Measurements from ENCODE around the gene MINAR2. TPM values are rescaled to one million over a fixed set of nuclear protein-coding genes. Genes with fewer than 3 reads are reported as not detected.

MINAR2 gene
- total and polyA plus RNA-seq, 2 experiments from 2014 or later: not detected

DNA sequence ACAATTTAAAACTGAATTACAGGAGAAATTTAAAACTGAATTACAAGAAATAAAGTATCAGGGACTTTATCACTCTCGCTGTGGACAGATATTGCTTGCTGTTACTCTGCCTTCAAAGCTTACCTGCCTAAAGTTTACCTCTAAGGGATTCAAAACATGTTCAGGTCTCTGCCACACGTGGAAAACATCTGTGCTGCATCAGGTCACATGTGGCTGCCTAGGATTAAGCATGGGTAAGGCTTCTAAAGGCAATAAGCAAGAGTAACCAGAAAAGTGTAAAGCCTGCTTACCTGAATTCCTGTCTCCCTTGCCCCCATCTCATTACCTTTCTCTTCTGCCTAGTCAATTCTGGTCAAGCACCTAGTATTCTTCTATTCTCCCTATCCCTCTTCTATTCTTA lies 18.9 kb downstream of the MINAR2 start (continued):
- TF ChIP-seq EZH2 (IDR thresholded peaks at IDR 0.05; ENCODE audit: low read depth, unreplicated experiment): no peak
- no peak for TF ChIP-seq NANOG (IDR thresholded peaks at IDR 0.05; ENCODE audit: borderline replicate concordance)
- no peak for TF ChIP-seq ZNF114 (CRISPR knock-in tag; IDR thresholded peaks at IDR 0.05)

DNA sequence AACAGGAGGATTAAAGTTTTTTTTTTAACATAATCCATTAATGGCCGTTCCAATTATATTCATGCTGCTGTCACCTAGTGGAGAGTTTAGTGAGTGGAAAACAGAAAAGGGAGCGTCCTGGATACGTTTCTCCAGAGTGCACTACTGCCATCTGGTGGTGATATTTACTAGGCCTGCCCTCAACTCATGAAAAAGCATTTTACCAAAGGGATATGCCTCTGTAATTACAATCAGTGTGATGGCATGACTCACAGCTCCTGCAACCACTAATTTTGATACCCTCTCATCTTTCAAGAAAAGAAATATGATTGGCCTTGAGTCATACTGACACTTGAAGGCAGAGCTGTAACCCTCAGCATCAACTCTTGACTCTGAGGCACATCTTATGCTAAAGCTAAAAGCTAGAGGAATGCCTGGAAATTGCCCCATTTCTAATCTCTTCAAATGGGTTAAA lies 20.1 kb downstream of the MINAR2 start:
- Mint-ChIP-seq H3K27ac (no peak overlapping the region), H3K4me3 (peak overlapping the region; percentile 43; the same call in 2 of the 3 replicates), H3K27me3 (ENCODE audit: insufficient read depth, low read depth, poor library complexity) (no peaks in the 10 kb centered on the region), H3K9me3 (no peaks in the 10 kb centered on the region), H3K36me3 (ENCODE audit: low read depth) (no peaks in the 10 kb centered on the region), H3K4me1 (peaks cover 13% of the 10 kb centered on the region; the same call in 2 of the 3 replicates)
- H4K20me1 ChIP-seq (replicated peaks; ENCODE audit: insufficient read depth): no peaks in the 10 kb centered on the region
- H3K4me3 ChIP-seq: no peak overlapping the region
- H3K27me3 ChIP-seq (ENCODE audit: insufficient read depth): no peaks in the 10 kb centered on the region
- no peak overlapping the region for H3K27ac ChIP-seq (ENCODE audit: low read depth)
- DNase-seq (ENCODE audit: low spot score) (peak; percentile 94), ATAC-seq (peak; percentile 82)
- H3K9me2 ChIP-seq (ENCODE audit: insufficient read depth): no peaks in the 10 kb centered on the region
- TF ChIP-seq CREB1 (CRISPR knock-in tag; IDR thresholded peaks at IDR 0.05; ENCODE audit: low read depth) (0 out of 2 replicates have a peak, but pooled peaks have one; percentile 14), NANOG (IDR thresholded peaks at IDR 0.05; ENCODE audit: borderline replicate concordance) (no peak), ZNF331 (CRISPR knock-in tag; IDR thresholded peaks at IDR 0.05; ENCODE audit: low read depth) (no peak)
- TF ChIP-seq, protein P1, sequence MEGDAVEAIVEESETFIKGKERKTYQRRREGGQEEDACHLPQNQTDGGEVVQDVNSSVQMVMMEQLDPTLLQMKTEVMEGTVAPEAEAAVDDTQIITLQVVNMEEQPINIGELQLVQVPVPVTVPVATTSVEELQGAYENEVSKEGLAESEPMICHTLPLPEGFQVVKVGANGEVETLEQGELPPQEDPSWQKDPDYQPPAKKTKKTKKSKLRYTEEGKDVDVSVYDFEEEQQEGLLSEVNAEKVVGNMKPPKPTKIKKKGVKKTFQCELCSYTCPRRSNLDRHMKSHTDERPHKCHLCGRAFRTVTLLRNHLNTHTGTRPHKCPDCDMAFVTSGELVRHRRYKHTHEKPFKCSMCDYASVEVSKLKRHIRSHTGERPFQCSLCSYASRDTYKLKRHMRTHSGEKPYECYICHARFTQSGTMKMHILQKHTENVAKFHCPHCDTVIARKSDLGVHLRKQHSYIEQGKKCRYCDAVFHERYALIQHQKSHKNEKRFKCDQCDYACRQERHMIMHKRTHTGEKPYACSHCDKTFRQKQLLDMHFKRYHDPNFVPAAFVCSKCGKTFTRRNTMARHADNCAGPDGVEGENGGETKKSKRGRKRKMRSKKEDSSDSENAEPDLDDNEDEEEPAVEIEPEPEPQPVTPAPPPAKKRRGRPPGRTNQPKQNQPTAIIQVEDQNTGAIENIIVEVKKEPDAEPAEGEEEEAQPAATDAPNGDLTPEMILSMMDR (conservative IDR thresholded peaks at IDR 0.05; ENCODE audit: low read depth in 2 of 2): peak; percentile 100
- no peaks in the 10 kb centered on the region for H3K79me2 ChIP-seq (replicated peaks; ENCODE audit: insufficient read depth)
- H2AFZ ChIP-seq: no peak overlapping the region
- peaks cover 4% of the 10 kb centered on the region for H3K4me1 ChIP-seq (ENCODE audit: insufficient read depth)
- no peak overlapping the region for H3K4me2 ChIP-seq
- H3F3A ChIP-seq (replicated peaks; ENCODE audit: low read depth): no peaks in the 10 kb centered on the region
- H3K36me3 ChIP-seq (ENCODE audit: insufficient read depth): no peaks in the 10 kb centered on the region

DNA sequence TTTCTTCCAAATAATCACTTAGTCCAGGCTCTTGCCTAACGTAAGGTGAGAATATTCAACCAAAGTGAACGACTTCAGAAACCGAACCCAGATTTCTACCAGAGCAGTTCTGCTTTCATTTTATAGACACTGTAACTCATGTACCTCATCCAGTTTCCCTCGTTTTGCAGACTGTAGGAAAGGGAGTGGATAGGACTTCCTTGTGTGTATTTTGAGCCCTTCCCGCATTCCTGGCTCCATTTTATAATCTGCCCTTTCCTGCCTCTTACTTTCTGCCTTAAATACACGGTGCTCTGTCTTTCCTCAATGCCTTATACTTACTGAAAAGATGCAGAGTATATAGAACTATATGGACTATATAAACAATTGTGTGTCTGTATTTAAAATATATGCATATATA lies 20.8 kb downstream of the MINAR2 start:
- no peaks in the 10 kb centered on the region for H3K36me3 ChIP-seq (ENCODE audit: insufficient read depth)
- no peaks in the 10 kb centered on the region for H4K20me1 ChIP-seq (replicated peaks; ENCODE audit: insufficient read depth)
- H3K36me3 Mint-ChIP-seq (ENCODE audit: low read depth): no peaks in the 10 kb centered on the region
- no peaks in the 10 kb centered on the region for H3K27me3 ChIP-seq (ENCODE audit: insufficient read depth)
- no peak for DNase-seq (ENCODE audit: low spot score)
- peak overlapping the region; percentile 64 for H2AFZ ChIP-seq
- peaks cover 4% of the 10 kb centered on the region for H3K4me1 ChIP-seq (ENCODE audit: insufficient read depth)
- no peak for ATAC-seq
- H3K27ac ChIP-seq (ENCODE audit: low read depth): no peak overlapping the region
- no peaks in the 10 kb centered on the region for H3F3A ChIP-seq (replicated peaks; ENCODE audit: low read depth)
- no peaks in the 10 kb centered on the region for H3K9me3 Mint-ChIP-seq
- no peaks in the 10 kb centered on the region for H3K9me2 ChIP-seq (ENCODE audit: insufficient read depth)
- H3K4me3 ChIP-seq: no peak overlapping the region
- no peaks in the 10 kb centered on the region for H3K79me2 ChIP-seq (replicated peaks; ENCODE audit: insufficient read depth)
- no peak overlapping the region for H3K27ac Mint-ChIP-seq
- no peak overlapping the region for H3K4me2 ChIP-seq
- peaks cover 13% of the 10 kb centered on the region; the same call in 2 of the 3 replicates for H3K4me1 Mint-ChIP-seq
- no peaks in the 10 kb centered on the region for H3K27me3 Mint-ChIP-seq (ENCODE audit: insufficient read depth, low read depth, poor library complexity)
- no peak overlapping the region for H3K4me3 Mint-ChIP-seq
- TF ChIP-seq, protein P2, sequence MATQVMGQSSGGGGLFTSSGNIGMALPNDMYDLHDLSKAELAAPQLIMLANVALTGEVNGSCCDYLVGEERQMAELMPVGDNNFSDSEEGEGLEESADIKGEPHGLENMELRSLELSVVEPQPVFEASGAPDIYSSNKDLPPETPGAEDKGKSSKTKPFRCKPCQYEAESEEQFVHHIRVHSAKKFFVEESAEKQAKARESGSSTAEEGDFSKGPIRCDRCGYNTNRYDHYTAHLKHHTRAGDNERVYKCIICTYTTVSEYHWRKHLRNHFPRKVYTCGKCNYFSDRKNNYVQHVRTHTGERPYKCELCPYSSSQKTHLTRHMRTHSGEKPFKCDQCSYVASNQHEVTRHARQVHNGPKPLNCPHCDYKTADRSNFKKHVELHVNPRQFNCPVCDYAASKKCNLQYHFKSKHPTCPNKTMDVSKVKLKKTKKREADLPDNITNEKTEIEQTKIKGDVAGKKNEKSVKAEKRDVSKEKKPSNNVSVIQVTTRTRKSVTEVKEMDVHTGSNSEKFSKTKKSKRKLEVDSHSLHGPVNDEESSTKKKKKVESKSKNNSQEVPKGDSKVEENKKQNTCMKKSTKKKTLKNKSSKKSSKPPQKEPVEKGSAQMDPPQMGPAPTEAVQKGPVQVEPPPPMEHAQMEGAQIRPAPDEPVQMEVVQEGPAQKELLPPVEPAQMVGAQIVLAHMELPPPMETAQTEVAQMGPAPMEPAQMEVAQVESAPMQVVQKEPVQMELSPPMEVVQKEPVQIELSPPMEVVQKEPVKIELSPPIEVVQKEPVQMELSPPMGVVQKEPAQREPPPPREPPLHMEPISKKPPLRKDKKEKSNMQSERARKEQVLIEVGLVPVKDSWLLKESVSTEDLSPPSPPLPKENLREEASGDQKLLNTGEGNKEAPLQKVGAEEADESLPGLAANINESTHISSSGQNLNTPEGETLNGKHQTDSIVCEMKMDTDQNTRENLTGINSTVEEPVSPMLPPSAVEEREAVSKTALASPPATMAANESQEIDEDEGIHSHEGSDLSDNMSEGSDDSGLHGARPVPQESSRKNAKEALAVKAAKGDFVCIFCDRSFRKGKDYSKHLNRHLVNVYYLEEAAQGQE (IDR thresholded peaks at IDR 0.05; ENCODE audit: unreplicated experiment): no peak
- TF ChIP-seq NANOG (IDR thresholded peaks at IDR 0.05; ENCODE audit: borderline replicate concordance): no peak
- no peak for TF ChIP-seq EZH2 (IDR thresholded peaks at IDR 0.05; ENCODE audit: low read depth, unreplicated experiment)
- TF ChIP-seq ZNF331 (CRISPR knock-in tag; IDR thresholded peaks at IDR 0.05; ENCODE audit: low read depth): no peak
- no peak for TF ChIP-seq STAT1 (IDR thresholded peaks at IDR 0.05; ENCODE audit: unreplicated experiment)
- no peak for TF ChIP-seq POLR2AphosphoS5 (IDR thresholded peaks at IDR 0.05; ENCODE audit: low read depth)
- TF ChIP-seq, protein P3, sequence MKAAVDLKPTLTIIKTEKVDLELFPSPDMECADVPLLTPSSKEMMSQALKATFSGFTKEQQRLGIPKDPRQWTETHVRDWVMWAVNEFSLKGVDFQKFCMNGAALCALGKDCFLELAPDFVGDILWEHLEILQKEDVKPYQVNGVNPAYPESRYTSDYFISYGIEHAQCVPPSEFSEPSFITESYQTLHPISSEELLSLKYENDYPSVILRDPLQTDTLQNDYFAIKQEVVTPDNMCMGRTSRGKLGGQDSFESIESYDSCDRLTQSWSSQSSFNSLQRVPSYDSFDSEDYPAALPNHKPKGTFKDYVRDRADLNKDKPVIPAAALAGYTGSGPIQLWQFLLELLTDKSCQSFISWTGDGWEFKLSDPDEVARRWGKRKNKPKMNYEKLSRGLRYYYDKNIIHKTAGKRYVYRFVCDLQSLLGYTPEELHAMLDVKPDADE (IDR thresholded peaks at IDR 0.05): no peak
- no peak for TF ChIP-seq ZNF114 (CRISPR knock-in tag; IDR thresholded peaks at IDR 0.05)
- TF ChIP-seq, protein P1 (conservative IDR thresholded peaks at IDR 0.05; ENCODE audit: low read depth in 2 of 2): no peak
- TF ChIP-seq EZH2phosphoT487 (IDR thresholded peaks at IDR 0.05; ENCODE audit: unreplicated experiment): no peak

All from GM23338 (cell line).